HG03469 (cell line): ENCODE measurements around the gene CPE.

Experiments
- ATAC-seq: cut with Tn5 transposase; IDR thresholded peaks from one replicate; pipeline ENCODE4 v1.9.1; 2021; ENCODE audit warnings: mild to moderate bottlenecking, moderate library complexity, moderate number of reproducible peaks; ENCODE audit not compliant: unreplicated experiment

CPE gene

GRCh38 chr4:165542476-165542875 lies 163.7 kb downstream of the CPE start:
- no peak for ATAC-seq
